Endothelial cell (in vitro differentiated cells): ENCODE data around the gene RPH3AL. TPM values are rescaled to one million over a fixed set of nuclear protein-coding genes. Genes with fewer than 3 reads are reported as not detected.

ENCODE experiments used
- DNase-seq: peaks from one replicate; pipeline ENCODE4 v3.0.0; 2021; ENCODE audit warnings: low spot score
- H3K27ac Mint-ChIP-seq: one replicate; pipeline ENCODE4 v1.8.0; 2021; ENCODE audit warnings: mixed read lengths, inconsistent platforms; ENCODE audit not compliant: unreplicated experiment
- H3K27me3 Mint-ChIP-seq: one replicate; pipeline ENCODE4 v1.8.0; 2021; ENCODE audit warnings: mild to moderate bottlenecking, moderate library complexity, mixed read lengths, inconsistent platforms; ENCODE audit not compliant: unreplicated experiment
- H3K36me3 Mint-ChIP-seq: one replicate; pipeline ENCODE4 v1.8.0; 2021; ENCODE audit warnings: mild to moderate bottlenecking, low read depth, mixed read lengths, inconsistent platforms; ENCODE audit not compliant: unreplicated experiment
- H3K4me1 Mint-ChIP-seq: one replicate; pipeline ENCODE4 v1.8.0; 2021; ENCODE audit warnings: mild to moderate bottlenecking, mixed read lengths, inconsistent platforms; ENCODE audit not compliant: unreplicated experiment
- H3K4me3 Mint-ChIP-seq: one replicate; pipeline ENCODE4 v1.8.0; 2021; ENCODE audit warnings: mild to moderate bottlenecking, mixed read lengths, inconsistent platforms; ENCODE audit not compliant: unreplicated experiment
- H3K9me3 Mint-ChIP-seq: one replicate; pipeline ENCODE4 v1.8.0; 2021; ENCODE audit warnings: mixed read lengths, inconsistent platforms; ENCODE audit not compliant: unreplicated experiment
- total RNA-seq: library from RNA; stranded (reverse); fragmentation: NEBNext Ultra II Directional; extraction: Animal tissue kit (Norgen Biotek cat#: 25700); gene quantifications from one replicate; pipeline ENCODE4 v1.2.1, GENCODE V29; 2021; ENCODE audit not compliant: unreplicated experiment
- TF ChIP-seq, protein P1 (sequence below): fragments of 200-600 bp; sonication (generic); IDR thresholded peaks from one replicate; pipeline ENCODE4 v1.5.0; 2021; ENCODE audit warnings: antibody characterized with exemption; ENCODE audit not compliant: unreplicated experiment

The RPH3AL gene
- total RNA-seq, 1 donor from 2014 or later, result 3.4 TPM

DNA sequence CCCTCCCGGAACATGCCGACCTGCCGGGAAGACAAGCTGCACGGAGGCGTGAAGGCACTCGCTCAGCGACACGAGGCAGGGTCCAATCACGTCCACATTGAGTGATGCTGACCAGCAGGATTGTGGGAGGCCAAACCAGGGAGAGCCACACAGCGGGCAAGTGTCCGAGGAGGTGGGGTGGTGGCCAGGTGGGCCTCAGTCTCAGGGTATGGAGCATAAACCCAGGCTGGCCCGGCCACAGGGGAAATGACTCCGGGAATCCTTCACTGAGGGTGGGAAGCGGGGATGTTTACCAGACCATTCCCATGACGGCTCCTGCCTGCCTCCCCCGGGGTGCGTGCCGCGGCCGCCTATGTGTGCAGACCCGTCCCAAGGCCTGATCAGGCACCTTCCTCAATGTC lies 62.5 kb downstream of the RPH3AL start:
- H3K9me3 Mint-ChIP-seq, result no peaks in the 10 kb centered on the region
- no peaks in the 10 kb centered on the region for H3K4me1 Mint-ChIP-seq
- H3K27ac Mint-ChIP-seq, result no peak overlapping the region
- peaks cover 3% of the 10 kb centered on the region for H3K36me3 Mint-ChIP-seq
- DNase-seq, result no peak
- H3K27me3 Mint-ChIP-seq, result peaks cover 11% of the 10 kb centered on the region
- TF ChIP-seq, protein P1, sequence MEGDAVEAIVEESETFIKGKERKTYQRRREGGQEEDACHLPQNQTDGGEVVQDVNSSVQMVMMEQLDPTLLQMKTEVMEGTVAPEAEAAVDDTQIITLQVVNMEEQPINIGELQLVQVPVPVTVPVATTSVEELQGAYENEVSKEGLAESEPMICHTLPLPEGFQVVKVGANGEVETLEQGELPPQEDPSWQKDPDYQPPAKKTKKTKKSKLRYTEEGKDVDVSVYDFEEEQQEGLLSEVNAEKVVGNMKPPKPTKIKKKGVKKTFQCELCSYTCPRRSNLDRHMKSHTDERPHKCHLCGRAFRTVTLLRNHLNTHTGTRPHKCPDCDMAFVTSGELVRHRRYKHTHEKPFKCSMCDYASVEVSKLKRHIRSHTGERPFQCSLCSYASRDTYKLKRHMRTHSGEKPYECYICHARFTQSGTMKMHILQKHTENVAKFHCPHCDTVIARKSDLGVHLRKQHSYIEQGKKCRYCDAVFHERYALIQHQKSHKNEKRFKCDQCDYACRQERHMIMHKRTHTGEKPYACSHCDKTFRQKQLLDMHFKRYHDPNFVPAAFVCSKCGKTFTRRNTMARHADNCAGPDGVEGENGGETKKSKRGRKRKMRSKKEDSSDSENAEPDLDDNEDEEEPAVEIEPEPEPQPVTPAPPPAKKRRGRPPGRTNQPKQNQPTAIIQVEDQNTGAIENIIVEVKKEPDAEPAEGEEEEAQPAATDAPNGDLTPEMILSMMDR, result no peak
- no peak overlapping the region for H3K4me3 Mint-ChIP-seq

DNA sequence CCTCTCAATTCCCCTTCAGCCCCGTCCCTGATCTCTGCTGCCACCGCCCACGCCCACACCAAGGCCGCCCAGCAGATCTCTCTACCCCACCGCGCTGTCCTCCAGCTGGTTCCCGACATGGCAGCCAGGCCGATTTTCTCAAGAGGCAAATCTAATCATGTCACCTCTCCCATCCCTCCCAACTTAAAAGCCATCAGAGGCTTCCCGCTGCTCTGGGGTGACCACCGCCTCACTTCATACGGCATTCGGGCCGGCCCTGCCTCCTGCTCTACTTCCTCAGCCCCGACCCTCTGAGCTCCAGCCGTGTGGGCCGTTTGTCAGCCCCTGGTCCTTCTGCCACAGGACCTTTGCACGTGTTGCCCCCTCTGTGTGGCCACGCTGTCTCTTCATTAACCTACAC lies 63.2 kb downstream of the RPH3AL start:
- Mint-ChIP-seq H3K4me1 (no peaks in the 10 kb centered on the region), H3K9me3 (no peaks in the 10 kb centered on the region), H3K27me3 (peaks cover 10% of the 10 kb centered on the region), H3K36me3 (peaks cover 3% of the 10 kb centered on the region), H3K27ac (no peak overlapping the region), H3K4me3 (no peak overlapping the region)
- TF ChIP-seq, protein P1, result no peak
- DNase-seq, result no peak

DNA sequence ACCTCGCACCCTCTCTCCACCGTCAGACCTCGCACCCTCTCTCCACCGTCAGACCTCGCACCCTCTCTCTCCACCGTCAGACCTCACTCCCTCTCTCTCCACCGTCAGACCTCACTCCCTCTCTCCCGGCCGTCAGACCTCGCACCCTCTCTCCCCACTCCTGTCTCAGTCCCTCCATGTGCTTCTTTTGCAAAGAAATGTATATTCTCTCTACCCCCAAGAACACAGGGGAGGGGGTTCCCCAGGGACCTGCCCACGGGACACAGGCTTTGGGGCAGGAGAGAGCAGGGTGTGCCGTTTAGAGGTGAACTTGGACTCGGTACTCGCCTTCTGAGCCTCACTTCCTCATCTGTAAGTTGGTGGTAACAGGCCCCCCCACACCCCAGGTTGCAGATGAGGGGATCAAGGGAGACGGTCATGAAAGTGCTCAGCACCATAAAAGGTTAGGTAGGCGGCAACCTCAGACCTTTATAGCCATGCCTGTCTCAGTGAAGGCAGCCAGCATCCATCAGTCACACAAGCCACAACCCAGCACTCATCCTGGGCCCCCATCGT lies 63.7 kb downstream of the RPH3AL start:
- peaks cover 7% of the 10 kb centered on the region for H3K27me3 Mint-ChIP-seq
- H3K9me3 Mint-ChIP-seq, result no peaks in the 10 kb centered on the region
- H3K4me3 Mint-ChIP-seq, result no peak overlapping the region
- TF ChIP-seq, protein P1, result no peak
- no peaks in the 10 kb centered on the region for H3K4me1 Mint-ChIP-seq
- DNase-seq, result no peak
- H3K27ac Mint-ChIP-seq, result no peak overlapping the region
- H3K36me3 Mint-ChIP-seq, result peaks cover 3% of the 10 kb centered on the region

DNA sequence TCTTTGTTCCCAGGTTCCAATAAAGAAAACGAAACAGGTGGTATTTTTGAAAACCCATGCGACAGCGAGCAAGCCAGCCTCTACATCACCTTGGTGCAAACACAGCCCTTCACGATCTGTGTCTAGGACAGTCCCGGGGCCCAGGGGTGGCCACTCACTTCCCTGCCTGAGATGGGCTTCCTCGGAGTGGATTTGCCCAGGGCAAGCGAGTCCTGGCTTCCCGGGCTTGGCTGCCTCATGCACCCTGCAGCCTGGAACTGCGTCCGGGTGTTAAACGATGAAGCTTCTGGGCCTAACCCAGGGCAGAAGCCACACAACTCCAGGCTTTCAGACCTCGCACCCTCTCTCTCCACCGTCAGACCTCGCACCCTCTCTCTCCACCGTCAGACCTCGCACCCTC lies 66.0 kb downstream of the RPH3AL start:
- TF ChIP-seq, protein P1, result no peak
- no peak overlapping the region for H3K27ac Mint-ChIP-seq
- H3K4me1 Mint-ChIP-seq, result no peaks in the 10 kb centered on the region
- no peak for DNase-seq
- H3K36me3 Mint-ChIP-seq, result peaks cover 3% of the 10 kb centered on the region
- no peak overlapping the region for H3K4me3 Mint-ChIP-seq
- H3K27me3 Mint-ChIP-seq, result peaks cover 4% of the 10 kb centered on the region
- H3K9me3 Mint-ChIP-seq, result no peaks in the 10 kb centered on the region

- Mint-ChIP-seq H3K9me3 (no peaks in the 10 kb centered on the region), H3K4me3 (no peak overlapping the region), H3K4me1 (no peaks in the 10 kb centered on the region), H3K27ac (no peak overlapping the region), H3K27me3 (peaks cover 6% of the 10 kb centered on the region), H3K36me3 (peaks cover 3% of the 10 kb centered on the region)
- DNase-seq, result no peak
- TF ChIP-seq, protein P1, result no peak
These were observed 66.7 kb downstream of the RPH3AL start for GRCh38 chr17:285751-286422.
